ENCODE measurements around the gene IRF2BP1.
"Not testable (repeated sequence)": the region's sequence is repeated elsewhere in the genome, so short reads cannot be mapped to it uniquely, and the experiment has no call there.

Gene IRF2BP1

DNA sequence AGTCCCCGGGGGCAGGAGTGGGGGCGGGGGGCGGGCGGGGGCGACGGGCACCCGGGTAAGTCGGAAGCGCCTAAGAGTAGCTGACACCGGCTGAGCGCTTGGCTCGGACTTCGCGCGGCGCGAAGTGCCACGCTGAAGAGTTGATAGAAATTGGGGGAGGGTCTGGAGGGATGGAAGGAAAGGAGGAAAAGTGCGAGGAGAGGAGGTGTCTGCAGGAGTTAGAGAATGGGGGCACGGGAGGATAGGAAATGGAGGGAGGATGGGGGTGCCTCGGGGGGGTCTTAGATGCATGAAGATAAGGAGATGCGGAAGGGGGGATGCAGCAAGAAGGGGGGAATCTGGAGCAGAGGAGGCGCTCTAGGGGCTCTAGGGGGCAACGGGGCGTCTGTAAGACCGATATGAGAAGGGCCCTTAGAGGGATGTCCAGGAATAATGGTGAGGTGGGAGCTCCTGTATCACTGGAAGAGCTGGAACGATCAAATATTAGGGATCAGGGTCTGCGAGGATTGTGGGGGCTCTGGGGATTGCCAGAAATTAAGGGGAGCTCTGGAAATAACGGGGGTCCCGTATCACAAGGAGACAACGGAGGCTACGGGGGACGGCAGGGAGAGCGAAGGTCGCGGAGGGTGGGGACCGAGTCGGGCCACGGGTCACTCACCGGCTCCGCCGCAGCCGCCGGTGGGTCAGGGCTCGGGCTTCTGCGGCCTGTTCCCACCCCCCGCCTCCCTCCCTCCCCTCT is 16.1 kb upstream of the IRF2BP1 start, which contains the start of gene MYPOP:
TSS of gene MYPOP (minus strand) at position 702 of the 739 bp plus-strand sequence. CDS start 840 bp downstream, outside the sequence.
- no peak for DNase-seq (ENCODE audit: low spot score)

GRCh38 chr19:45901432-45901911 is 15.5 kb upstream of the IRF2BP1 start:
- DNase-seq (ENCODE audit: low spot score): no peak

- DNase-seq (ENCODE audit: low spot score): peak; percentile 40
Measured at GRCh38 chr19:45900738-45901431, 14.9 kb upstream of the IRF2BP1 start.

DNA sequence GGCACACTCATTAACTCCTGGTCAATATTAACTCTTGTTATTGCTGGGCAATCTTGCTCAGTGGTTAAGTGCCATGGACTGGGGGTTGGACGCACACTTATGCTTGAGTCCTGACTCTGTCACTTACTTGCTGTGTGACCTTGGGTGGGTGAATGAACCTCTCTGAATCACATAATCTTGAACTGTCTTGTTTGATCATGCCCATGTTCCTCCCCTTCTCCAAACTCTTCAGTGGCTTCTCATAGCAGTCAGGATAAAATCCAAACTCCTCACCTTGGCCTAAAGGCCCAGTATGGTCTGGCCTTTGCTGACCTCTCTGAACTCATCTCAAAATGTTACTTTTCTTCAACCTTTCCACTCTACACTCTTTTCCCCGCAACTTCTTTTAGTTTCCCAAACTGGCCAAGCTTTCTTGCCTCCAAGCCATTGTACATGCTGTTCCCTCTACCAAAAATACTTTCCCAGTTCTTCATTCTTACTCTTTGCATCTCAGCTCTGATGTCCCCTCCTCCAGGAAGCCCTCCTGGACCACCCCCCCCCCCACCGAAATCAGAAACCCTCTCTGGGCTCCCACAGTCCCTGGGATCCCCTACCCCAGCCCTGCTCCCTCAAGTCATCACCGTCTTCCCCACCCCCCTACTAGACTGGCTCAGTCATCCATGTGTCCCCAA is 14.1 kb upstream of the IRF2BP1 start:
- DNase-seq (ENCODE audit: low spot score): no peak

- no peak for DNase-seq (ENCODE audit: low spot score)
Measured at GRCh38 chr19:45899253-45899652, 13.3 kb upstream of the IRF2BP1 start.

DNA sequence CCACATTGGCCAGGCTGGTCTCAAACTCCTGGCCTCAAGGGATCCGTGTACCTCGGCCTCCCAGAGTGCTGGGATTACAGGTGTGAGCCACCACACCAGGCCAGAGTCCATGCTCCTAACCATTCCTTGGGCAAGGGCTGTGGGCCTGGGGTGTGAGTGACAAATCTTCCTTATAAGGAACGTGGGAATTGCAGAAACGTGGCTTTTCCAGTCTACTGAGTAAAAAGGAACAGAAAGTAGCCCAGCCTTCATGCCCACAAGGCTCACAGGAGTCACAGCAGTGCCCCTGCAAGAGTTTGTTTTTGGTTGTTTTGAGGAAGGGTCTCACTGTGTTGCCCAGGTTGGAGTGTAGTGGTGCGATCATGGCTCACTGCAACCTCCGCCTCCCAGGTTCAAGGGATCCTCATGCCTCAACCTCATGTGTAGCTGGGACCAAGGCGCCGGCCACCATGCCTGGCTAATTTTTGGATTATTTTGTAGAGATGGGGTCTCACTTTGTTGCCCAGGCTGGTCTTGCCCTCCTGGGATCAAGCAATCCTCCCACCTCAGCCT is 11.4 kb upstream of the IRF2BP1 start:
- DNase-seq (ENCODE audit: low spot score): no peak

- not testable (repeated sequence) for DNase-seq (ENCODE audit: low spot score)
Measured at GRCh38 chr19:45895983-45896599, 10.2 kb upstream of the IRF2BP1 start.

GRCh38 chr19:45895519-45895972 is 9.6 kb upstream of the IRF2BP1 start:
- no peak for DNase-seq (ENCODE audit: low spot score)

GRCh38 chr19:45890877-45891276 is 4.9 kb upstream of the IRF2BP1 start:
- DNase-seq (ENCODE audit: low spot score): no peak

GRCh38 chr19:45889210-45889885 is 3.4 kb upstream of the IRF2BP1 start:
- no peak for DNase-seq (ENCODE audit: low spot score)

DNA sequence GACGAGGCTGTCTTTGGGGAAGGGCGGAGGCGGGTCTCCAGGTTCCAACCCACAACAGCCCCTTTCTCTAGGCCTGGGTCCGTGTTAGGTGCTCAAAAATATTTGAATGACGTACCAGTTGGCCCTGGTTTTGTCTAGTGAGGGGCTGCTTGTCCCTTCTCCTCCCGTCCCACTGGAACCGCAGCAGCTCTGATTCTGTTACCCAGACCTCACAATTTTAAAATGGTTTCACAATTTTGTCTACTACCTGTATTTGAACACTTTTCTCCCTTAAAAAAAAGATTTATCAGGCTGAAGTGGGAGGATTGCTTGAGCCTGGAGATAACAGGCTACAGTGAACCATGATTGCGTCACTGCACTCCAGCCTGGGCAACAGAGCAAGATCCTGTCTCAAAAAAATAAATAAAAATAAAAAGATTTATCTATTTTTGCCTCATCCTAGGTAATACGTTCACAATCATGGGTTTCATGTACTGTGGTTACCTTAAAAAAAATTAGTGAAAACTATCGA is 1.3 kb upstream of the IRF2BP1 start:
- DNase-seq (ENCODE audit: low spot score): no peak

DNA sequence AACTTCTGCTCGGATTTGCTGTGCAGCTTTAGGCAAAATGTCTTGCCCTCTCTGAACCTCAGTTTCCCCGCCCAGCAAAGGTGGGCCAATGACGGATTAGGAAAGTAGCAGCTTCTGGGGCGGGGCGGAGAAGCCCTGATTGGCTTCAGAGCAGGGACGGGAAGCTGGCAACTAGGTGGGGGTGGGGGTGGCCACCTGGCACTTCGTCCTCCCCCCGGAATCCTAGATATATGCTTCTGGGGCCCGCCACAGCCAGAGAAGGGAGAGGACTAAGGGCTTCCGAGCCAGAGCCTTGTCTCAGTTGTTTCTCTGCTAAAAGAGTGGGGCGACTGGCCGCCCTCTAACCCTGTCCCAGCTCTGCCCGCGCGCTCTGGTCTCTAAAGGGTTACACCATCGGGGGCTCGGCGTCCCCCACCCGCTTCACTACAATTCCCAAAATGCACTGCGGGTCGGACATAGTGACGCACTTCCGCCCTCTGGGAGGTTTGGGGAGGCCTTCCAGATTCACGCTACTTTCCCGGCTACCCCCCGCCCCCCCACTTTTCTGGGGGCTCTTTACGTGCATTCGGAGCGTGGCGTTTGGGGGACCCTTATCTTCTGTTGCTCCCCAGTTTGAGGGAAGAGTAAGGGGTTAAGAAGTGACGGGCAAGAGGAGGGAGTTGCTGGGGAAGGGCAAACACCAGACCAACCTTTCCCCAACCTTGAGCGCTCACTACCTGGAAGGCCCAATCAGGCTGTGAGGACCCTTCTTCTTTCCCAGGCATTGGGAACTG is 672 bp upstream of the IRF2BP1 start:
- peak; percentile 96 for DNase-seq (ENCODE audit: low spot score)

DNA sequence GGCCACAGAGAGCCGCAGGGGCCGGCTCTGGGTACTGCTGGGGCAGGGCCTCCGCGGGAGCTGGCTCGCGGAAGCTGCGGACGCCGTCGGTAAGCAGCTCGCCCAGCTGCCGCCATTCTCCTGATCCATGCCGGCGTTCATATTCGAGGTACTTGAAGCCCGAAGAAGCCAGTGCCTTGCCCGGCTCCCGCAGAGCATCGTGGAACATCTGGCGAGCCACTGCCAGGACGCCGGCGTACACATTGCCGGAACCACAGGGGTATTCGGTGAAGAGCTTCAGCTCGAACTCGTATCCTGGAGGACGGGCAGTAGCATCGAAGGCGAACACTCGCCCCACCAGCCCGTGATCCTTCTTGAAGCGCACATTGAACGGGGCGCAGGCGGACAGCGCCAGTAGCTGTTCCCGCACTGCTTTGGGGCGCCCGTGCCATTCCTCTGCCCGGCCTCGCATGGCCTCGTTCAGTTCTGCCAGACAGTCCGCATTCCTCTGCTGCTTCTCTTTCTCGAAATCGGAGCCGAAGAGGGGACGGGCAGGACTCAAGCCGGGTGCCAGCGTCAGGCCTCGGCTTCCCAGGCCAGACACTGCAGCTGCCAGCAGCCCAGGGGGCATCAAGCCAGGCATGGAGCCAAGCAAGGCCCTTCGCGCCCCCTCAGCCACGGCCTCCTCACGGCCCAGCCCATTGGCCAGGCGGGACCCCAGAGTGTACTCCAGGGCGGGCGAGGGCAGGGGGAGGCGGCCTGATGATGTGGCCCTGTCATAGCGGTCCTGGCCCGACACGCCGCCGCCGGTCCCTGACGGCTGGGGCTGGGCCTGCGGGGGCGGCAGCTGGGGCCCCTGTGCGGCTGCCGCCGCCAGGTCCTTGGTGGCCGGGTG is 1.0 kb downstream of the IRF2BP1 start:
- peak; percentile 52 for DNase-seq (ENCODE audit: low spot score)

- DNase-seq (ENCODE audit: low spot score): no peak
Measured at GRCh38 chr19:45883881-45884681, 1.9 kb downstream of the IRF2BP1 start.

- DNase-seq (ENCODE audit: low spot score): no peak
Measured at GRCh38 chr19:45883586-45883880, 2.4 kb downstream of the IRF2BP1 start.

DNA sequence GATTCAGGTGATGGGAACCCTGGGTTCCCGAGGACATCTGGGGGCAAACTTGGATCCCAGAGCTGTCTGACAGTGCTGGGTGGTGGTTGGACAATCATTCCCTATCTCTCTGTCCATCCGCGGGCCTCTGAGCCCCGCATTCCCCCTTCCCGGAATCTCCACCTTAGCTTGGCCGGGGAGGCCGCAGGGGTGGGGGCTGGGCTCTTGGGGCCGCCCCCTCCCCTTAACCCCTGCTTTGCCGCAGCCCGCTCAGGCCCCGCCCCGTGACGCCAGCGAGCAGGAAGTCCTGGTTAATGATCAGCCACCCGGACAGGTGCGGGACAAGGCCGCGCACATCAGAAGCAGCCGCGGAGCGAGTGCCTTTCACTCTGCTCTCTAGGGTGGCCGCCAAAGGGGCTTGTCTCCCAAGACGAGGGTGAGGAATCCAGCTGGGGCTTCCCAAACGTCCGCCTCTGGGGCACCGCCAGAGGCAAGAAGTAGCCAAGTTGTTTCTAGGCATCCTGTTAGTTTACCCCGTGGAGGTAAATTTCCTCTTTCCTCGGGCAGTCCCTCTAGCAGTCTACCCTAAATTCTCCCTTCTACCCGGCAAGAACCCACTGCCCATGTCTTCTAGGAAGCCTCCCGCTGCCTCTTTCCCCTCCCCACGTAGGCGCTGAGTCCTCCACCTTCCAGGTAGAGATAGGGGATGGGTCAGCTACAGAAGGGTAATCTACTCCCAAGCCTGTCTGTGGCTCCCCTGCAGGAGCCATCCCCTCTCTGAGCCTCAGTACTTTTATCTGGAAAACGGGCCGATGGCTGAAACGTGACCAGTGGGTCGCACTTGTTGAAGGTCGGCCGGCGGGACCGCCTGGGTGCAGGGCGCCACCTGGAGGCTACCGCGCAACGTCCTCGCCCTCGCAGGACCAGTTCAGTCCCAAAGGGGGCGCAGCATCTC is 3.0 kb downstream of the IRF2BP1 start:
- DNase-seq (ENCODE audit: low spot score): peak; percentile 91

DNA sequence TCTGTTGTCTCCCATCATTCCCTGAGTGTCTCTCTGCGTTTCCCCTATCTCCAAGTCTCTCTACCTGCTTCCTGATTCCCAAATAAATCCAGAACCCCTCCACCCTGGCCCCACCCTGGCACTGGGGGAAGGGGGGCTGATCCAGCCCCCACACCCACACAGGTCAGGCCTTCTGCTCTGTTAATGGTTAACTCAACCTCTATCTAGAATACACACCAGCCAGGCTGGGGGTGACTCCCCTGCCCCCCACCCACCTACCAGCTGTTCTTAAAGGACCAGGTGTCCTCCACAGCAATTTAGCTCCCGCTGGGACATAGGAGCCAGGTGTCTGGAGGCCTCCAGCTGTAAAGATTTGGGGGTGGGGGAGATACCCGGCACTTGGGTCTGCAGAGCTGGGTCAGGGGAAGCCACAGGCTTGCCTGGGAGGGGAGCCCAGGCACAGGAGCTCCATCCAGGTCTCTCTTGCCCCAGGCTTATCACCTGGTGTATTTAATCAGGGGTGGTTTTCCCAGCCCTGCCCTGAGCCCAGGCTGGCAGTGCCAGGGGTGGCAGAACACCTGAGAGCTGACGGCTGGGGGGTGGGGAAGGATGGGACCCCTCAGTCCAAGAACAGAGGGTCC is 3.9 kb downstream of the IRF2BP1 start:
- DNase-seq (ENCODE audit: low spot score): no peak
